ENCODE data around the gene BDP1.

- TF ChIP-seq, protein P1, sequence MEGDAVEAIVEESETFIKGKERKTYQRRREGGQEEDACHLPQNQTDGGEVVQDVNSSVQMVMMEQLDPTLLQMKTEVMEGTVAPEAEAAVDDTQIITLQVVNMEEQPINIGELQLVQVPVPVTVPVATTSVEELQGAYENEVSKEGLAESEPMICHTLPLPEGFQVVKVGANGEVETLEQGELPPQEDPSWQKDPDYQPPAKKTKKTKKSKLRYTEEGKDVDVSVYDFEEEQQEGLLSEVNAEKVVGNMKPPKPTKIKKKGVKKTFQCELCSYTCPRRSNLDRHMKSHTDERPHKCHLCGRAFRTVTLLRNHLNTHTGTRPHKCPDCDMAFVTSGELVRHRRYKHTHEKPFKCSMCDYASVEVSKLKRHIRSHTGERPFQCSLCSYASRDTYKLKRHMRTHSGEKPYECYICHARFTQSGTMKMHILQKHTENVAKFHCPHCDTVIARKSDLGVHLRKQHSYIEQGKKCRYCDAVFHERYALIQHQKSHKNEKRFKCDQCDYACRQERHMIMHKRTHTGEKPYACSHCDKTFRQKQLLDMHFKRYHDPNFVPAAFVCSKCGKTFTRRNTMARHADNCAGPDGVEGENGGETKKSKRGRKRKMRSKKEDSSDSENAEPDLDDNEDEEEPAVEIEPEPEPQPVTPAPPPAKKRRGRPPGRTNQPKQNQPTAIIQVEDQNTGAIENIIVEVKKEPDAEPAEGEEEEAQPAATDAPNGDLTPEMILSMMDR (conservative IDR thresholded peaks at IDR 0.05; ENCODE audit: low read depth, low read length): no peak
- no peak for TF ChIP-seq EZH2 (IDR thresholded peaks at IDR 0.05; ENCODE audit: low read length, unreplicated experiment)
- no peak for TF ChIP-seq EZH2phosphoT487 (IDR thresholded peaks at IDR 0.05; ENCODE audit: borderline replicate concordance, low read length)
Measured at GRCh38 chr5:71492817-71493615, 37.6 kb downstream of the BDP1 start.
